Measurements from ENCODE around the gene BBC3. TPM values are rescaled to one million over a fixed set of nuclear protein-coding genes. Genes with fewer than 3 reads are reported as not detected.

The BBC3 gene
- total and polyA plus RNA-seq, 2 experiments from 2014 or later = 23.4 to 31.9 TPM

DNA sequence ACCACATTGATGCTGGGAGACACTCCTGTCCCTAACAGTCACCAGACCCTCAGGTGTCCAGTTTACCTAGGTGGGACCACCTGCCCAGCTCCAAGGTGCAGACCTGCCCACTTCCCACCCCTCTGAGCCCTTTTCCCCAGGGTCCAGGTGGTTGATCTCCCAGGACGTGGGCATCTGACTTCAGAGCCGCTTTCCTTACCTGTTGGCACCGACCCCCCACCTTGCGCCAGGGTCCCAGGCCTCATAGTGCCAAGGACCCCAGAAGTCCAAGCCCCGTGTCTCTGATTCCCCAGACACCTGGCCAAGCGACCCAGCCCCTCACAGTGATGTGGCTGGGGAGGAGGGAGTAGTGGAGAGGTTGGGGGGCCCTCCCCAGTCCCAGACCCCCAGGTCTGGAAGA is 9.6 kb upstream of the BBC3 start (continued):
- TF ChIP-seq, protein P1, sequence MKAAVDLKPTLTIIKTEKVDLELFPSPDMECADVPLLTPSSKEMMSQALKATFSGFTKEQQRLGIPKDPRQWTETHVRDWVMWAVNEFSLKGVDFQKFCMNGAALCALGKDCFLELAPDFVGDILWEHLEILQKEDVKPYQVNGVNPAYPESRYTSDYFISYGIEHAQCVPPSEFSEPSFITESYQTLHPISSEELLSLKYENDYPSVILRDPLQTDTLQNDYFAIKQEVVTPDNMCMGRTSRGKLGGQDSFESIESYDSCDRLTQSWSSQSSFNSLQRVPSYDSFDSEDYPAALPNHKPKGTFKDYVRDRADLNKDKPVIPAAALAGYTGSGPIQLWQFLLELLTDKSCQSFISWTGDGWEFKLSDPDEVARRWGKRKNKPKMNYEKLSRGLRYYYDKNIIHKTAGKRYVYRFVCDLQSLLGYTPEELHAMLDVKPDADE (IDR thresholded peaks at IDR 0.05) = no peak
- TF ChIP-seq, protein P2, sequence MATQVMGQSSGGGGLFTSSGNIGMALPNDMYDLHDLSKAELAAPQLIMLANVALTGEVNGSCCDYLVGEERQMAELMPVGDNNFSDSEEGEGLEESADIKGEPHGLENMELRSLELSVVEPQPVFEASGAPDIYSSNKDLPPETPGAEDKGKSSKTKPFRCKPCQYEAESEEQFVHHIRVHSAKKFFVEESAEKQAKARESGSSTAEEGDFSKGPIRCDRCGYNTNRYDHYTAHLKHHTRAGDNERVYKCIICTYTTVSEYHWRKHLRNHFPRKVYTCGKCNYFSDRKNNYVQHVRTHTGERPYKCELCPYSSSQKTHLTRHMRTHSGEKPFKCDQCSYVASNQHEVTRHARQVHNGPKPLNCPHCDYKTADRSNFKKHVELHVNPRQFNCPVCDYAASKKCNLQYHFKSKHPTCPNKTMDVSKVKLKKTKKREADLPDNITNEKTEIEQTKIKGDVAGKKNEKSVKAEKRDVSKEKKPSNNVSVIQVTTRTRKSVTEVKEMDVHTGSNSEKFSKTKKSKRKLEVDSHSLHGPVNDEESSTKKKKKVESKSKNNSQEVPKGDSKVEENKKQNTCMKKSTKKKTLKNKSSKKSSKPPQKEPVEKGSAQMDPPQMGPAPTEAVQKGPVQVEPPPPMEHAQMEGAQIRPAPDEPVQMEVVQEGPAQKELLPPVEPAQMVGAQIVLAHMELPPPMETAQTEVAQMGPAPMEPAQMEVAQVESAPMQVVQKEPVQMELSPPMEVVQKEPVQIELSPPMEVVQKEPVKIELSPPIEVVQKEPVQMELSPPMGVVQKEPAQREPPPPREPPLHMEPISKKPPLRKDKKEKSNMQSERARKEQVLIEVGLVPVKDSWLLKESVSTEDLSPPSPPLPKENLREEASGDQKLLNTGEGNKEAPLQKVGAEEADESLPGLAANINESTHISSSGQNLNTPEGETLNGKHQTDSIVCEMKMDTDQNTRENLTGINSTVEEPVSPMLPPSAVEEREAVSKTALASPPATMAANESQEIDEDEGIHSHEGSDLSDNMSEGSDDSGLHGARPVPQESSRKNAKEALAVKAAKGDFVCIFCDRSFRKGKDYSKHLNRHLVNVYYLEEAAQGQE (IDR thresholded peaks at IDR 0.05; ENCODE audit: unreplicated experiment) = no peak
- TF ChIP-seq, protein P3, sequence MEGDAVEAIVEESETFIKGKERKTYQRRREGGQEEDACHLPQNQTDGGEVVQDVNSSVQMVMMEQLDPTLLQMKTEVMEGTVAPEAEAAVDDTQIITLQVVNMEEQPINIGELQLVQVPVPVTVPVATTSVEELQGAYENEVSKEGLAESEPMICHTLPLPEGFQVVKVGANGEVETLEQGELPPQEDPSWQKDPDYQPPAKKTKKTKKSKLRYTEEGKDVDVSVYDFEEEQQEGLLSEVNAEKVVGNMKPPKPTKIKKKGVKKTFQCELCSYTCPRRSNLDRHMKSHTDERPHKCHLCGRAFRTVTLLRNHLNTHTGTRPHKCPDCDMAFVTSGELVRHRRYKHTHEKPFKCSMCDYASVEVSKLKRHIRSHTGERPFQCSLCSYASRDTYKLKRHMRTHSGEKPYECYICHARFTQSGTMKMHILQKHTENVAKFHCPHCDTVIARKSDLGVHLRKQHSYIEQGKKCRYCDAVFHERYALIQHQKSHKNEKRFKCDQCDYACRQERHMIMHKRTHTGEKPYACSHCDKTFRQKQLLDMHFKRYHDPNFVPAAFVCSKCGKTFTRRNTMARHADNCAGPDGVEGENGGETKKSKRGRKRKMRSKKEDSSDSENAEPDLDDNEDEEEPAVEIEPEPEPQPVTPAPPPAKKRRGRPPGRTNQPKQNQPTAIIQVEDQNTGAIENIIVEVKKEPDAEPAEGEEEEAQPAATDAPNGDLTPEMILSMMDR (conservative IDR thresholded peaks at IDR 0.05; ENCODE audit: low read depth in 2 of 2) = no peak
- TF ChIP-seq STAT1 (IDR thresholded peaks at IDR 0.05; ENCODE audit: unreplicated experiment) = no peak
- TF ChIP-seq POLR2AphosphoS5 (IDR thresholded peaks at IDR 0.05; ENCODE audit: low read depth) = no peak
- TF ChIP-seq ZNF114 (CRISPR knock-in tag; IDR thresholded peaks at IDR 0.05) = no peak
- TF ChIP-seq EZH2phosphoT487 (IDR thresholded peaks at IDR 0.05; ENCODE audit: unreplicated experiment) = no peak

DNA sequence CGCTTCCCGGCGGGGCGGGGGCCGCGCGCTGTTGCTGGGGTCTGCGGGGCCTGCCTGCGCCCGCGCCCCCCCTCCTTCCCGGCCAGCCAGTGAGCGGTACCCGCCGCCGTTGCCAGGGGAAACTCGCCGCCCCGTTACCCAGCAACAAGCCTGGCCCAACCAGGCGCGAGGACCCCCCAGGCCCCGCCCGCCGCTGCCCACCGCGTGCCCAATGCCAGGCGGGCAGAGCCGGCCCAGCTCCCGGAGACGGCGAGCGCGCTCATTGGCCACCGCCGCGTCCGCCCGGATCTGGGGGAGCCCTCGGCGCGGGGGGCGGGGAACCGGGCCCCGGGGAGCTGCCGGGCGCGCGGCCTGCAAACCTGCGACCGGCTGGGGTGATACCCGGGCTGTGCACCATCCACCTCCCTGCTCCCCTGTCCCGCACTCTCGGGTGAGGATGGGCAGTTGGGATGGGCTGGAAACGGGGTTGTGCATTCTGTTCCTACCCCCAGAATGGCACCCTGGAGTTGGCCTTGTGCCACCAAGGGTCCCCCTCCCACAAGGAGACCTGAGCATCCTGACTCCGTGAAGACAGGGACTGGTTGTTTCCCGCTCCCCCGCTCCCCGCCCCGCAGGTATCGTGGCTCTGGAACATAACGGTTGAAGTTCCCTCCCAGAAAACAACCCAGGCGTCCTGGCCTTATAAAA is 8.8 kb upstream of the BBC3 start:
- Histone ChIP-seq H3K27ac (ENCODE audit: low read depth) (no peak overlapping the region), H3F3A (replicated peaks; ENCODE audit: low read depth) (peaks cover 43% of the 10 kb centered on the region), H3K9me2 (ENCODE audit: insufficient read depth) (no peaks in the 10 kb centered on the region), H3K36me3 (ENCODE audit: insufficient read depth) (no peaks in the 10 kb centered on the region), H3K4me2 (peak overlapping the region; percentile 90), H3K4me3 (peak overlapping the region; percentile 73), H3K79me2 (replicated peaks; ENCODE audit: insufficient read depth) (no peaks in the 10 kb centered on the region), H3K27me3 (ENCODE audit: insufficient read depth) (peaks cover 41% of the 10 kb centered on the region), H2AFZ (no peak overlapping the region), H4K20me1 (replicated peaks; ENCODE audit: insufficient read depth) (no peaks in the 10 kb centered on the region), H3K4me1 (ENCODE audit: insufficient read depth) (peaks cover 23% of the 10 kb centered on the region)
- ATAC-seq (peak; percentile 33), DNase-seq (ENCODE audit: low spot score) (peak; percentile 84)
- peaks cover 21% of the 10 kb centered on the region for H3K4me1 Mint-ChIP-seq
- peaks cover 3% of the 10 kb centered on the region; the same call in 2 of the 3 replicates for H3K9me3 Mint-ChIP-seq
- TF ChIP-seq CREB1 (CRISPR knock-in tag; IDR thresholded peaks at IDR 0.05; ENCODE audit: low read depth) (no peak), NANOG (IDR thresholded peaks at IDR 0.05; ENCODE audit: borderline replicate concordance) (no peak), POLR2AphosphoS5 (IDR thresholded peaks at IDR 0.05; ENCODE audit: low read depth) (no peak)
- TF ChIP-seq, protein P3 (conservative IDR thresholded peaks at IDR 0.05; ENCODE audit: low read depth in 2 of 2) = no peak
- no peak overlapping the region for H3K27ac Mint-ChIP-seq
- peaks cover 6% of the 10 kb centered on the region; the same call in 1 of the 3 replicates for H3K36me3 Mint-ChIP-seq (ENCODE audit: low read depth)
- H3K4me3 Mint-ChIP-seq = peak overlapping the region; percentile 51
- H3K27me3 Mint-ChIP-seq (ENCODE audit: insufficient read depth, low read depth, poor library complexity) = peaks cover 25% of the 10 kb centered on the region

Measured in GM23338 (cell line).